PFSK-1 (cell line): ENCODE data around the gene LDLRAD3.

ENCODE experiments used
- FOXP2 ChIP-seq: optimal IDR thresholded peaks from 2 replicates; pipeline ENCODE3; 2011; ENCODE audit warnings: borderline replicate concordance, control low read depth, inconsistent platforms; ENCODE audit not compliant: insufficient read depth; ENCODE audit errors: extremely low read length, extremely low read depth
- POLR2AphosphoS5 ChIP-seq: IDR thresholded peaks from 2 replicates; pipeline ENCODE4 v1.6.1; 2012; ENCODE audit warnings: low read depth, mild to moderate bottlenecking, control low read depth, low read length, moderate library complexity
- REST ChIP-seq, 2 experiments: IDR thresholded peaks; 2 replicates each; pipeline versions ENCODE4 v1.6.1 to v1.8.0; 2011 to 2012; ENCODE audit warnings: low read depth in 2 of 2, low read length in 2 of 2, control low read depth in 1 of 2, inconsistent platforms in 1 of 2, mild to moderate bottlenecking in 1 of 2, moderate library complexity in 1 of 2; ENCODE audit not compliant: insufficient read depth in 1 of 2
- SIN3A ChIP-seq: IDR thresholded peaks from 2 replicates; pipeline ENCODE4 v1.6.1; 2012; ENCODE audit warnings: mild to moderate bottlenecking, low read length, moderate library complexity, borderline replicate concordance; ENCODE audit not compliant: insufficient read depth
- TAF1 ChIP-seq: IDR thresholded peaks from 2 replicates; pipeline ENCODE4 v1.6.1; 2012; ENCODE audit warnings: low read length, control low read depth, borderline replicate concordance; ENCODE audit not compliant: insufficient read depth

DNA sequence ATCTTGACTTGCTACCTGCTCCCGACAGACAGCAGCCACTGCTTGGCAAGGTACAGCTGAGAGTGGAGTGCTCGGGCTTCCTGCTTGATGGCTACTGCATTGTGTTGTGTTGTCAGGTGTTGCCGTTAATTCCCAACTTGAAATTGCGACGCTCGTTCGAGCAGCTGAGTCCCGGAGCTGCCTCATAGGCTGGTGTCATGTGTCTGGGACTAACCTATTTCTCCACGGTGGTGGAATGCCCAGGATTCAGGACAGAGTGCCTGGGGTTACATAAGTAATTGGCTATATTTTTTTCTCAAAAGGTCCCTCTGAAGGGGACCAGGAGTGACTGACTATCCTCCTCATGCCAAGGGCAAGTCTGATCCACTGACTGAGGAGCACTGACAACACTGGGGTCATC, 326.8 kb downstream of the LDLRAD3 start:
- TF ChIP-seq REST (IDR thresholded peaks at IDR 0.05; ENCODE audit: insufficient read depth in 1 of 2, low read depth in 2 of 2, low read length in 2 of 2) (no peak), POLR2AphosphoS5 (no peak), TAF1 (no peak), SIN3A (no peak), FOXP2 (no peak)
